ENCODE data around the gene ABR.
A peak's percentile ranks its signal among the peaks of the same experiment; 100 is the strongest.
"Not testable (repeated sequence)": the region's sequence is repeated elsewhere in the genome, so short reads cannot be mapped to it uniquely, and the experiment has no call there.

The ABR gene

DNA sequence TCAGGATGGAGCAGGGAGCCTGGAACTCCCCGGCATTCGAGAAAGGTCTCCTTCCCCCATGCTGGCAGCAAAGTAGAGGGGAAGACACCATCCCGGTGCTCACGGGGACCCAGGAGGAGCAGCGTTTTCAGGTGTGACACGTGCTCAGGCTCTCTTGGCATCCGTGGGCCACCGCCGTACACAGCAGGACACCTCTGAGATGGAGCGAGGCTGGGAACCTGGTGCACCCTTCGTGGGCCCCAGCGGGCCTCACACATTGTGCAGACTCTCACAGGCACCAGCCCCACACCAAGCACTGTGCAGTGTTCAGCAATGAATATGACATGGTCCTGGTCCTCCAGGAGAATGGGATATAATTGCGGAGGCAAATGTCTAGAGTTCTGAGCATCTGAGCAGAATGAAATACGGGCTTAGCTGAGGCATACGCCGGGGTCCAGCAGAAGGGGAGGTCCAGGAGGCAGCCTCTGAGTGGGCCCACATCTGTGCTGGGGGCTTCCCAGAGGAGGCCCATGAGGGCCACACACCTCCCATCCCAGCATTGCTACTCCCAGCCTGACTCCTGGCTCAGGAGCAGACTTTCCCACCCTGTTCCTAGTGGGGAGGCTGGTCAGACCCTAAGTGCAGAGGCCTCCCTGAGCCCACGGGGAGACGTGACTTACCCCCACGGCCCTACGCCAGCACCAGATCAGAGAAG lies 72.6 kb downstream of the ABR start:
- TF ChIP-seq CTCF (conservative IDR thresholded peaks at IDR 0.05), result no peak
- no peak for TF ChIP-seq ZFX (IDR thresholded peaks at IDR 0.05)
- no peak overlapping the region for H3K27ac ChIP-seq

DNA sequence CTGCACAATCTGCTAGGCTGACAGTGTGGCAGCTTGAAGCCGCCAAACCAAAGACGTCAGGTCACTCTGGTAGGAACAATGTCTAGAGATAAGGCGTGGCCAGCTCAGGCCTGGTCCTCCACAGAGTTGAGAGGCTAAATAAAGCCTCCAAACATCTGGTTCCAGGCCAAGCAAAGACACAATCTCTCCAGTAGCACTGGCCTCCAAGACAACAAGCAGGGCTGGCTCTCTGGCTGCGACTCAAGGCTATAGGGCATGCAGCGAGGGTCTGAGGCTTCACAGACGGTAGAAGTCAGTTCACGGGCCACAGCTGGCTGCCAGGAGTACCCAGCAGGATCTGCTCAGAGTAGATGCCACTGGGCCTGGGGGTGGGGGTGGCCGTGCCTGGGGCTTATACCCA lies 75.6 kb downstream of the ABR start:
- TF ChIP-seq CTCF (conservative IDR thresholded peaks at IDR 0.05) (no peak), ZFX (IDR thresholded peaks at IDR 0.05) (no peak)
- no peak overlapping the region for H3K27ac ChIP-seq

DNA sequence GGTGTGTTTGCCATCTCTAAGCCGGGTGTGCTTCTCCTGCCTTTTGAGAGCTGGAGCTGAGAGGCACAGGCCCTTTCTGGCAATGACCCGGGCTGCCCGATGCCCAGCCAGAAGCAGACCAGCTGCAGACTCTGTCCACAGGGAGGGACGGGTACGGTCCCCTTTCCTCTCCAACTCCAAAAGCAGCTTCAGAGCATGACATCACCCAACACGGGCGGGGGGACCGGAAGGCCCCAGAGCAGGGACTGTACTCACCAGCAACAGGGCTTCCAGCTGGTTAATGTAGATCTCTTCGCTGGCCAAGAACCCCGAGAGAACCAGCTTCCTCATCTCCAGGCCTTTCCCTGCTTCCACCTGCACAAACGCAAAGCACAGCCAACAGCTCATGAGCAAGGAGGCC lies 79.4 kb downstream of the ABR start:
- no peak overlapping the region for H3K27ac ChIP-seq
- TF ChIP-seq ZFX (IDR thresholded peaks at IDR 0.05) (no peak), CTCF (conservative IDR thresholded peaks at IDR 0.05) (no peak)

- TF ChIP-seq ZFX (IDR thresholded peaks at IDR 0.05) (no peak), CTCF (conservative IDR thresholded peaks at IDR 0.05) (no peak)
- no peak overlapping the region for H3K27ac ChIP-seq
Measured at GRCh38 chr17:1099242-1099641, 80.5 kb downstream of the ABR start.

DNA sequence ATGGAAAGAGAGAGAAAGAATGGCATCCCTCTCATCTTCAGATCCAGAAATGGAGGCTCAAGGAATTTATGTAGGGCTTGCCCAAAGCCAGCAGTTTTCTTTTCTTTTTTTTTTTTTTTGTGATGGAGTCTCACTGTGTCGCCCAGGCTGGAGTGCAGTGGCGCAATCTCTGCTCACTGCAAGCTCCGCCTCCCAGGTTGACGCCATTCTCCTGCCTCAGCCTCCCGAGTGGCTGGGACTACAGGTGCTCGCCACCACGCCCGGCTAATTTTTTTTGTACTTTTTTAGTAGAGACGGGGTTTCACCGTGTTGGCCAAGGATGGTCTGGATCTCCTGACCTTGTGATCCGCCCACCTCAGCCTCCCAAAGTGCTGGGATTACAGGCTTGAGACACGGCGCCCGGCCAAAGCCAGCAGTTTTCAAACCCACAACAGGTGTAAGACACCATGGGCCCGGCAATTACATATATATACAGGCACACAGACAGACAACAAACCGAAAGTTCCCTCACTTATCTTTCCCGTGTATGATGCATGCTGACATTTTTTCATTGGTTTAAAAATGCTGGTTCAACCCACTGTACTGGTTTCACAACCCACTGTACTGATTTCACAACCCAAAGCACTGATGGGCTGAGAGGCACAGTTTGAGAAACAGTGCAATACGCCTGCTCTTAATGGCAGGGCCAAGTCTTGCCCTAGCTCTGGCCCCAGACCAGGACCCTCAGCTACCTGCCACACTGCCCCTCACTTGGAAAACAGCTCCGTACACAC lies 81.6 kb downstream of the ABR start:
- not testable (repeated sequence) for H3K27ac ChIP-seq

- peak overlapping the region; percentile 55 for H3K27ac ChIP-seq
- TF ChIP-seq ZFX (IDR thresholded peaks at IDR 0.05) (no peak), CTCF (conservative IDR thresholded peaks at IDR 0.05) (no peak)
Measured at GRCh38 chr17:1096215-1096614, 83.6 kb downstream of the ABR start.

DNA sequence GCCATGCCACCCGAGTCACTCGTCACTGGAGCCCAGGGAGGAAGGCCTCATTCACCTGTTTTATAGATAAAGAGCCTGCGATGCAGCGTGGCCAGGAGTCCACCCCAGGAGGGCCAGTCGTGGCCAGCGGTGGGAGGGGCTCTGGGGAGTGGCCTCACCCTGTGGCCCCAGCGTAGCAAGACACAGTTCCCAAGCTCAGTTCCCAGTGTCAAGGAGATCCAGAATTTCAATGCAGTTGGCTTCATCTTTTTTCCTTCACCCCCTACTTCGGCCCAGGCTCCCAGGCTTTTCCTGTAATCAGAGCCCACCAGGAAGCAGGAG lies 84.0 kb downstream of the ABR start:
- peak overlapping the region; percentile 55 for H3K27ac ChIP-seq
- TF ChIP-seq CTCF (conservative IDR thresholded peaks at IDR 0.05) (no peak), ZFX (IDR thresholded peaks at IDR 0.05) (no peak)

All from C4-2B (cell line).